ENCODE measurements around the gene SLC38A11.

- TF ChIP-seq, protein P1, sequence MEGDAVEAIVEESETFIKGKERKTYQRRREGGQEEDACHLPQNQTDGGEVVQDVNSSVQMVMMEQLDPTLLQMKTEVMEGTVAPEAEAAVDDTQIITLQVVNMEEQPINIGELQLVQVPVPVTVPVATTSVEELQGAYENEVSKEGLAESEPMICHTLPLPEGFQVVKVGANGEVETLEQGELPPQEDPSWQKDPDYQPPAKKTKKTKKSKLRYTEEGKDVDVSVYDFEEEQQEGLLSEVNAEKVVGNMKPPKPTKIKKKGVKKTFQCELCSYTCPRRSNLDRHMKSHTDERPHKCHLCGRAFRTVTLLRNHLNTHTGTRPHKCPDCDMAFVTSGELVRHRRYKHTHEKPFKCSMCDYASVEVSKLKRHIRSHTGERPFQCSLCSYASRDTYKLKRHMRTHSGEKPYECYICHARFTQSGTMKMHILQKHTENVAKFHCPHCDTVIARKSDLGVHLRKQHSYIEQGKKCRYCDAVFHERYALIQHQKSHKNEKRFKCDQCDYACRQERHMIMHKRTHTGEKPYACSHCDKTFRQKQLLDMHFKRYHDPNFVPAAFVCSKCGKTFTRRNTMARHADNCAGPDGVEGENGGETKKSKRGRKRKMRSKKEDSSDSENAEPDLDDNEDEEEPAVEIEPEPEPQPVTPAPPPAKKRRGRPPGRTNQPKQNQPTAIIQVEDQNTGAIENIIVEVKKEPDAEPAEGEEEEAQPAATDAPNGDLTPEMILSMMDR (IDR thresholded peaks at IDR 0.05), result no peak
- no peak for TF ChIP-seq EZH2 (IDR thresholded peaks at IDR 0.05; ENCODE audit: borderline replicate concordance, insufficient read depth, low read depth, low read length, poor library complexity, severe bottlenecking)
Measured at GRCh38 chr2:164935118-164936101, 19.9 kb downstream of the SLC38A11 start.

Measured in B cell (primary cell).